ENCODE results near the gene CELF4. TPM values are rescaled to one million over a fixed set of nuclear protein-coding genes. Genes with fewer than 3 reads are reported as not detected.

The CELF4 gene
- total and polyA plus RNA-seq, 2 of the 4 experiments (the other 2 are of a cell fraction): not detected

DNA sequence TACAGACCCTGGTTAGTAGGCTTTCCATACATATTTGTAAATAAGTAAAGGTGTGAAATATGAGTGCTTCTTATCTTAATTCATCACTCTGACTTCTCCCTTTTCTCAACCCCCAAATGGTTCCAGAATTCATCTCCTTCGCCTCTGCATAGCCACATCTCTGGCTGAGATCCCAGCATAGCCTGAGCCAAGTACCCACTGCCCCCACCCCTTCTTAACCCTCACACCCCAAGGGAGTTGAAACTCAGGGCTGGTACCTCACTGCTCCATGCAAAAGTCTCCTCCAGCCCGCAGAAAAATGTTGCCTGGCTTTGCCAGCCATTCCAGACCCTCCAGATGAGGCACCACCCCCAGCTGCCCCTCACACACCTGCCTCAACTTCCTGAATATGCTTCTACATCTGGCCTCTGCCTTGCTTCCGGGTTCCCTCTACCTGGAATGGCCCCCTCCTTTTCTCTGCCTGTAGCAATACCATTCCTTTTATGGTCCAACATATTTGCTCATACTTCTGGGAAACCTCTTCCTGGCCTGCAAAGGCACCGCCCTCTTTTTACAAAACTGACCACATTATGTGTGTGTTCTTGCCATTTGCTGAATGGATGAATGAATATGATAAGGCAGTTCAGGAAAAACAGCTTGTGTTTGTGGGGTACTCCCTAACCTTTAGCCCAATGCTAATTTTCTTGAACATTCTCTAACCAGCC is 112.8 kb downstream of the CELF4 start:
- Histone ChIP-seq H4K8ac (ENCODE audit: low read depth in 2 of 2, low read length in 2 of 2) (no peak overlapping the region), H2BK120ac (ENCODE audit: low read depth, low read length) (no peak overlapping the region), H4K5ac (ENCODE audit: low read depth, low read length) (no peak overlapping the region; the same call in 1 of the 2 replicates), H3K27ac (ENCODE audit: insufficient read depth, low read length) (no peak overlapping the region; the same call in 1 of the 2 replicates), H3K18ac (ENCODE audit: low read depth, low read length) (no peak overlapping the region; the same call in 1 of the 2 replicates), H4K91ac (ENCODE audit: insufficient read depth, low read depth, low read length) (no peak overlapping the region), H3K56ac (ENCODE audit: extremely low read depth, insufficient read depth, low read length) (no peak overlapping the region), H3K23ac (ENCODE audit: low read depth, low read length) (no peak overlapping the region), H3K9ac (ENCODE audit: low read depth, low read length) (no peak overlapping the region), H2AFZ (replicated peaks; ENCODE audit: low read length, poor library complexity) (no peak overlapping the region), H4K20me1 (ENCODE audit: insufficient read depth, low read length) (no peaks in the 10 kb centered on the region), H3K79me1 (ENCODE audit: low read depth in 1 of 2, low read length in 2 of 2) (no peaks in the 10 kb centered on the region), H3K4me1 (ENCODE audit: control insufficient read depth, insufficient read depth, low read length) (peaks cover 11% of the 10 kb centered on the region; the same call in 1 of the 2 replicates), H3K36me3 (ENCODE audit: control insufficient read depth, insufficient read depth, low read length) (no peaks in the 10 kb centered on the region), H3K27me3 (ENCODE audit: control insufficient read depth, insufficient read depth, low read length) (peaks cover 10% of the 10 kb centered on the region; the same call in 1 of the 2 replicates), H3K4me3 (ENCODE audit: insufficient read depth, low read depth, low read length) (no peak overlapping the region), H3K9me1 (ENCODE audit: insufficient read depth, low read length) (no peaks in the 10 kb centered on the region; the same call in 1 of the 2 replicates), H3K4me2 (ENCODE audit: low read depth, low read length) (no peak overlapping the region; the same call in 1 of the 2 replicates), H2BK15ac (ENCODE audit: low read depth, low read length) (no peak overlapping the region), H3K14ac (replicated peaks; ENCODE audit: low read depth, low read length) (no peak overlapping the region), H3K9me3 (ENCODE audit: control insufficient read depth, insufficient read depth, low read length) (no peaks in the 10 kb centered on the region), H2AK5ac (ENCODE audit: low read depth, low read length) (no peak overlapping the region), H2AK9ac (replicated peaks; ENCODE audit: low read depth, low read length, poor library complexity) (no peak overlapping the region), H3K4ac (ENCODE audit: low read depth, low read length) (no peak overlapping the region), H2BK5ac (ENCODE audit: low read depth, low read length, poor library complexity, severe bottlenecking) (no peak overlapping the region), H2BK20ac (ENCODE audit: low read depth, low read length) (no peak overlapping the region)
- TF ChIP-seq, protein P1, sequence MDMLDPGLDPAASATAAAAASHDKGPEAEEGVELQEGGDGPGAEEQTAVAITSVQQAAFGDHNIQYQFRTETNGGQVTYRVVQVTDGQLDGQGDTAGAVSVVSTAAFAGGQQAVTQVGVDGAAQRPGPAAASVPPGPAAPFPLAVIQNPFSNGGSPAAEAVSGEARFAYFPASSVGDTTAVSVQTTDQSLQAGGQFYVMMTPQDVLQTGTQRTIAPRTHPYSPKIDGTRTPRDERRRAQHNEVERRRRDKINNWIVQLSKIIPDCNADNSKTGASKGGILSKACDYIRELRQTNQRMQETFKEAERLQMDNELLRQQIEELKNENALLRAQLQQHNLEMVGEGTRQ (IDR thresholded peaks at IDR 0.05; ENCODE audit: low read depth, low read length): no peak
- TF ChIP-seq CHD1 (IDR thresholded peaks at IDR 0.05; ENCODE audit: low read depth, low read length) (no peak), POLR2A (IDR thresholded peaks at IDR 0.05; ENCODE audit: low read depth, low read length) (no peak), FOS (IDR thresholded peaks at IDR 0.05; ENCODE audit: low read depth, low read length) (no peak), BHLHE40 (IDR thresholded peaks at IDR 0.05; ENCODE audit: low read depth, low read length) (no peak)
- TF ChIP-seq, protein P2, sequence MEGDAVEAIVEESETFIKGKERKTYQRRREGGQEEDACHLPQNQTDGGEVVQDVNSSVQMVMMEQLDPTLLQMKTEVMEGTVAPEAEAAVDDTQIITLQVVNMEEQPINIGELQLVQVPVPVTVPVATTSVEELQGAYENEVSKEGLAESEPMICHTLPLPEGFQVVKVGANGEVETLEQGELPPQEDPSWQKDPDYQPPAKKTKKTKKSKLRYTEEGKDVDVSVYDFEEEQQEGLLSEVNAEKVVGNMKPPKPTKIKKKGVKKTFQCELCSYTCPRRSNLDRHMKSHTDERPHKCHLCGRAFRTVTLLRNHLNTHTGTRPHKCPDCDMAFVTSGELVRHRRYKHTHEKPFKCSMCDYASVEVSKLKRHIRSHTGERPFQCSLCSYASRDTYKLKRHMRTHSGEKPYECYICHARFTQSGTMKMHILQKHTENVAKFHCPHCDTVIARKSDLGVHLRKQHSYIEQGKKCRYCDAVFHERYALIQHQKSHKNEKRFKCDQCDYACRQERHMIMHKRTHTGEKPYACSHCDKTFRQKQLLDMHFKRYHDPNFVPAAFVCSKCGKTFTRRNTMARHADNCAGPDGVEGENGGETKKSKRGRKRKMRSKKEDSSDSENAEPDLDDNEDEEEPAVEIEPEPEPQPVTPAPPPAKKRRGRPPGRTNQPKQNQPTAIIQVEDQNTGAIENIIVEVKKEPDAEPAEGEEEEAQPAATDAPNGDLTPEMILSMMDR (conservative IDR thresholded peaks at IDR 0.05; ENCODE audit: low read depth, low read length): no peak
- no peak for ATAC-seq (ENCODE audit: low read depth)
- intact Hi-C loops (cut with micrococcal nuclease) (no loop called here), dilution Hi-C loops (cut with HindIII; ENCODE audit: low sequenced_read_pairs, unreplicated experiment) (no loop called here), in situ Hi-C loops (cut with MboI; ENCODE audit: low sequenced_read_pairs) (no loop called here)
- CTCF ChIA-PET: no interaction called here
- no peak for DNase-seq
- no TSS peak for BruUV-seq (replicated peaks)
- POLR2A ChIA-PET (ENCODE audit: unreplicated experiment): no interaction called here
- WGBS, 2 experiments (ENCODE audit: extremely low coverage in 2 of 2, insufficient read length in 1 of 2): 20% methylated on average over 1 of the region's 4 CpGs; no CpG with 5 or more reads in 1 of the 2 experiments
